ENCODE data around the gene DLG5.

DLG5 gene

GRCh38 chr10:77940627-77941026 is 14.1 kb upstream of the DLG5 start:
- no peak for DNase-seq (ENCODE audit: low spot score)
- CTCF ChIA-PET, result interaction anchor here (0.7 kb wide), 1 partner anchor 13 kb away, joined by 8 read pairs; no protein-coding TSS in a partner anchor
- POLR2A ChIA-PET (ENCODE audit: low non-redundant PET), result interaction anchor here (1.0 kb wide), 1 partner anchor 8 kb away, joined by 3 read pairs; no protein-coding TSS in a partner anchor
- peak overlapping the region; percentile 95 for H3K27ac ChIP-seq
- TF ChIP-seq, protein P1, sequence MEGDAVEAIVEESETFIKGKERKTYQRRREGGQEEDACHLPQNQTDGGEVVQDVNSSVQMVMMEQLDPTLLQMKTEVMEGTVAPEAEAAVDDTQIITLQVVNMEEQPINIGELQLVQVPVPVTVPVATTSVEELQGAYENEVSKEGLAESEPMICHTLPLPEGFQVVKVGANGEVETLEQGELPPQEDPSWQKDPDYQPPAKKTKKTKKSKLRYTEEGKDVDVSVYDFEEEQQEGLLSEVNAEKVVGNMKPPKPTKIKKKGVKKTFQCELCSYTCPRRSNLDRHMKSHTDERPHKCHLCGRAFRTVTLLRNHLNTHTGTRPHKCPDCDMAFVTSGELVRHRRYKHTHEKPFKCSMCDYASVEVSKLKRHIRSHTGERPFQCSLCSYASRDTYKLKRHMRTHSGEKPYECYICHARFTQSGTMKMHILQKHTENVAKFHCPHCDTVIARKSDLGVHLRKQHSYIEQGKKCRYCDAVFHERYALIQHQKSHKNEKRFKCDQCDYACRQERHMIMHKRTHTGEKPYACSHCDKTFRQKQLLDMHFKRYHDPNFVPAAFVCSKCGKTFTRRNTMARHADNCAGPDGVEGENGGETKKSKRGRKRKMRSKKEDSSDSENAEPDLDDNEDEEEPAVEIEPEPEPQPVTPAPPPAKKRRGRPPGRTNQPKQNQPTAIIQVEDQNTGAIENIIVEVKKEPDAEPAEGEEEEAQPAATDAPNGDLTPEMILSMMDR (conservative IDR thresholded peaks at IDR 0.05; ENCODE audit: low read depth), result no peak

- DNase-seq (ENCODE audit: low spot score), result no peak
- TF ChIP-seq, protein P1 (conservative IDR thresholded peaks at IDR 0.05; ENCODE audit: low read depth), result no peak
- CTCF ChIA-PET, result interaction anchor here (0.7 to 1.2 kb wide), 2 partner anchors 12 to 13 kb away, joined by 4 to 8 read pairs; no protein-coding TSS in a partner anchor
- H3K27ac ChIP-seq, result peak overlapping the region; percentile 95
- POLR2A ChIA-PET (ENCODE audit: low non-redundant PET), result no interaction called here
These were observed 13.7 kb upstream of the DLG5 start for GRCh38 chr10:77940225-77940624.

DNA sequence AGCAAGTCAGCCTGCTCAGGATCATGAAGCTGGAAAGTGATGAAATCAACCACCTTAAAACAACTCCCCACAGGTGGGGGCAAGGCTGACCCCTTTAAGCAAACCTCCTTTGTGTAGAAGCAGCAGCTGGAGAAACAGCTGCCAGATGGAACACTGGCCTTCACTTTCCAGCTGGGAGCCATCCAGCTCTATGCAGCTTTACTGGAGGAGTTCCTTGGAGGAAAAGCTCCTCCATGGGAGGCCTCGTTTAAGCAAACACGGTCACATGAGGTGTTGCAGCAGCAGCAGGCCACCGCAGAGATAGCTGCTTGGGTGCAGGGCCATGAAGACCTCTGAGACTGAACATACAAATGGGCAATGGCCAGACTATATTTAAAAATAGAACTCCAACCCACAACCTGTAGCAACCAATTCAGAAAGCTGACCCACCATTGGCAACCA is 13.0 kb upstream of the DLG5 start:
- POLR2A ChIA-PET (ENCODE audit: low non-redundant PET), result no interaction called here
- CTCF ChIA-PET, result interaction anchor here (0.5 to 1.2 kb wide), 3 partner anchors 13 to 33 kb away, joined by 4 to 7 read pairs (median 4); no protein-coding TSS in a partner anchor
- peak overlapping the region; percentile 95 for H3K27ac ChIP-seq
- TF ChIP-seq, protein P1 (conservative IDR thresholded peaks at IDR 0.05; ENCODE audit: low read depth), result no peak
- DNase-seq (ENCODE audit: low spot score), result no peak

DNA sequence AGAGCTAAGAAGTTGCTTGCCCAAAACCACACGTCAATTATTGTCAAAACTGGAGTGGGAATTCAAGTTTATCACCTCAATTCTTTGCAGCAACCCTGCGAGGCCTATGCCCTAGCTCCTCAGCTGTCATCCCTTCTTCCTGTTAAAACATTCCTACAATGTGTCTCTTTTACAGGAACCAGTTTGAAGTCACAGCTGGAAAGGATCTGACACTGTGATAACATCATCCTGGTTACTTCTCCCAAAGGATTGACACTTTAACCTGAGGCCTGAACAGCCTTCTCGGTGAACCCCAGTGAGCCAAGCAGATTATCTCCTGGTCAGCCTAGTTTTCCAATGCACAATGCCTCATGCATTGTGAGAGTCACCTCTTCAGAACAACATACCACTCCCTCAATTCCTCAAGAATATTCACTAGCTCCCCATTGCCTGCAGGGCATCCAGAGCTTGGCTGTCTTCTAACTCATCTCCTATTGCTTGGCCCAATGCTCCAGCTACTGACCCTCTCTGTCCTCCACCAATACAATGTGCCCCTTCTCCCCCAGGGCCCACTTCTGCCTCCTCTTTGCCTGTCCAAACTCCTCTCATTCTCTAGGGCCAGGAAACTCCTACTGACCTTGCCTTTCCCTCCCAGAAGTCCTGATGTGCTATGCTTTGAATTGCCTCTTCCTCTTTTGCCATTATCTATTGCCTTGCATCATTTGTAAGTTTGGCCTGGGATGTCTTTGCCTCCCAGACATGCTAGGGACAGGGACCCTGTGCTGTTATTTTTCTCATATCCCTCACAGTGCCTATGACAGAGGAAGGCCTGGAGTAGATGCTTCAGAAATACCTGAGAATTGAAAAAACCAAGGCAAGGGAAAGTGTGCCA is 10.4 kb upstream of the DLG5 start:
- TF ChIP-seq, protein P1 (conservative IDR thresholded peaks at IDR 0.05; ENCODE audit: low read depth), result no peak
- no peak for DNase-seq (ENCODE audit: low spot score)
- no peak overlapping the region; the same call in 1 of the 2 replicates for H3K27ac ChIP-seq
- ChIA-PET POLR2A (ENCODE audit: low non-redundant PET) (interaction anchor here (0.6 kb wide), 1 partner anchor 32 kb away, joined by 3 read pairs; no protein-coding TSS in a partner anchor), CTCF (interaction anchor here (1.0 kb wide), 1 partner anchor 10 kb away, joined by 6 read pairs; the partner anchor contains the start of gene DLG5)

GRCh38 chr10:77932016-77932715 is 5.6 kb upstream of the DLG5 start:
- POLR2A ChIA-PET (ENCODE audit: low non-redundant PET), result interaction anchor here (0.5 to 1.3 kb wide), 2 partner anchors 9 to 23 kb away, joined by 3 to 4 read pairs; no protein-coding TSS in a partner anchor
- peak overlapping the region; percentile 70 for H3K27ac ChIP-seq
- CTCF ChIA-PET, result interaction anchor here (0.6 kb wide), 1 partner anchor 342 kb away, joined by 3 read pairs; no protein-coding TSS in a partner anchor
- TF ChIP-seq, protein P1 (conservative IDR thresholded peaks at IDR 0.05; ENCODE audit: low read depth), result no peak
- no peak for DNase-seq (ENCODE audit: low spot score)
